HCT116 (cell line): ENCODE results near the gene STEAP4. TPM values are rescaled to one million over a fixed set of nuclear protein-coding genes. Genes with fewer than 3 reads are reported as not detected.

Experiments used
- ATAC-seq: fragments of 200-7000 bp; cut with Tn5 transposase; 2 replicates; pipeline ENCODE4 v1.9.1; 2020; ENCODE audit warnings: mild to moderate bottlenecking, moderate library complexity
- BruUV-seq: library from RNA; stranded (reverse); fragments of 400-500 nt; replicated peaks from 2 replicates; lab custom pipeline; 2021; lab: Mats Ljungman, UMichigan
- CTCF ChIA-PET: fragments of 300-600 bp; sonication (Branson Sonifier 250); formaldehyde crosslinking; loops from one replicate; lab custom pipeline; 2021; ENCODE audit warnings: antibody characterized with exemption; lab: Charles Lee
- POLR2A ChIA-PET: fragments of 300-600, 350-600 bp; sonication (Branson Sonifier 250); formaldehyde crosslinking; loops from one replicate; lab custom pipeline; 2021; ENCODE audit warnings: antibody characterized with exemption; lab: Charles Lee
- RAD21 ChIA-PET, 2 experiments: fragments of 300-600 bp; sonication (Branson Sonifier 250); formaldehyde crosslinking; loops; one replicate each; lab custom pipeline; 2023; ENCODE audit warnings: low total read pairs in 2 of 2; ENCODE audit not compliant: uncharacterized antibody in 2 of 2, unreplicated experiment in 2 of 2, low non-redundant PET in 1 of 2; lab: Charles Lee
- DNase-seq: peaks from one replicate; pipeline ENCODE4 v3.0.0-alpha.2; 2010; ENCODE audit warnings: low read depth, low spot score
- H2AFZ ChIP-seq: fragments of 200-600 bp; shearing (Covaris generic), sonication (generic); 2 replicates; pipeline ENCODE4 v1.6.1; 2017; ENCODE audit warnings: low read depth, mixed run types, mixed read lengths, antibody characterized with exemption, low read length; ENCODE audit not compliant: poor library complexity, severe bottlenecking
- H3K27ac ChIP-seq: 2 replicates; pipeline ENCODE4 v1.5.1; 2012; ENCODE audit warnings: low read depth, low read length
- H3K27me3 ChIP-seq: fragments of 200-600 bp; sonication (generic); 2 replicates; pipeline ENCODE4 v1.6.1; 2016; ENCODE audit warnings: mixed run types, low read length, mixed read lengths; ENCODE audit not compliant: insufficient read depth
- H3K36me3 ChIP-seq, 2 experiments: fragments of 200-500 bp in 1 of 2; fragments of 200-600 bp in 1 of 2; sonication (Bioruptor generic) in 1 of 2; sonication (generic) in 1 of 2; 2 replicates each; pipeline versions ENCODE4 v1.5.1 to v1.6.1; 2014 to 2016; ENCODE audit warnings: low read length in 2 of 2, inconsistent platforms in 1 of 2, mixed read lengths in 1 of 2, mixed run types in 1 of 2; ENCODE audit not compliant: insufficient read depth in 2 of 2, control insufficient read depth in 1 of 2
- H3K4me1 ChIP-seq, 2 experiments: fragments of 200-600 bp in 1 of 2; sonication (generic) in 1 of 2; 2 replicates each; pipeline versions ENCODE4 v1.5.1 to v1.6.1; 2012 to 2017; ENCODE audit warnings: low read length in 2 of 2, inconsistent platforms in 1 of 2, mild to moderate bottlenecking in 1 of 2, mixed read lengths in 1 of 2, mixed run types in 1 of 2, moderate library complexity in 1 of 2; ENCODE audit not compliant: insufficient read depth in 2 of 2, control insufficient read depth in 1 of 2
- H3K4me2 ChIP-seq: fragments of 200-600 bp; sonication (generic); 2 replicates; pipeline ENCODE4 v1.6.1; 2017; ENCODE audit warnings: mixed run types, low read length, mixed read lengths
- H3K4me3 ChIP-seq, 2 experiments: fragments of 200-600 bp in 1 of 2; sonication (generic) in 1 of 2; replicated peaks in 1 of 2; 2 replicates each; pipeline ENCODE4 v1.5.1; 2011 to 2016; ENCODE audit warnings: low read length in 2 of 2, control low read depth in 1 of 2, low read depth in 1 of 2, mild to moderate bottlenecking in 1 of 2, mixed read lengths in 1 of 2, mixed run types in 1 of 2
- H3K79me2 ChIP-seq: fragments of 200-600 bp; sonication (generic); 2 replicates; pipeline ENCODE4 v1.6.1; 2017; ENCODE audit warnings: mild to moderate bottlenecking, mixed run types, low read length, moderate library complexity, mixed read lengths; ENCODE audit not compliant: insufficient read depth
- H3K9ac ChIP-seq: fragments of 200-600 bp; sonication (generic); 2 replicates; pipeline ENCODE4 v1.6.1; 2016; ENCODE audit warnings: low read length, mixed read lengths
- H3K9me2 ChIP-seq: fragments of 200-600 bp; sonication (generic), shearing (Covaris generic); 2 replicates; pipeline ENCODE4 v1.6.1; 2017; ENCODE audit warnings: mixed run types, mild to moderate bottlenecking, moderate library complexity; ENCODE audit not compliant: insufficient read depth
- H3K9me3 ChIP-seq, 2 experiments: fragments of 200-500 bp in 1 of 2; fragments of 200-600 bp in 1 of 2; sonication (Bioruptor generic) in 1 of 2; sonication (generic) in 1 of 2; 2 replicates each; pipeline ENCODE4 v1.6.1; 2014 to 2017; ENCODE audit warnings: low read length in 2 of 2, mixed read lengths in 2 of 2, inconsistent platforms in 1 of 2, low read depth in 1 of 2, mild to moderate bottlenecking in 1 of 2, mixed run types in 1 of 2, moderate library complexity in 1 of 2; ENCODE audit not compliant: control insufficient read depth in 1 of 2, insufficient read depth in 1 of 2
- H4K20me1 ChIP-seq: fragments of 200-600 bp; sonication (generic), shearing (Covaris generic); 2 replicates; pipeline ENCODE4 v1.6.1; 2017; ENCODE audit warnings: mixed run types, mild to moderate bottlenecking, moderate library complexity; ENCODE audit not compliant: insufficient read depth
- ATF3 ChIP-seq: IDR thresholded peaks from 2 replicates; pipeline ENCODE4 v1.6.1; 2012
- CBX3 ChIP-seq: IDR thresholded peaks from 2 replicates; pipeline ENCODE4 v1.6.1; 2012; ENCODE audit warnings: low read depth
- CEBPB ChIP-seq: IDR thresholded peaks from 2 replicates; pipeline ENCODE4 v1.6.1; 2012; ENCODE audit warnings: low read depth
- EGR1 ChIP-seq: IDR thresholded peaks from 2 replicates; pipeline ENCODE4 v1.6.1; 2012; ENCODE audit warnings: low read depth
- ELF1 ChIP-seq: IDR thresholded peaks from 2 replicates; pipeline ENCODE4 v1.6.1; 2012; ENCODE audit warnings: low read depth, borderline replicate concordance
- EZH2 ChIP-seq: fragments of 200-600 bp; sonication (generic); IDR thresholded peaks from 2 replicates; pipeline ENCODE4 v1.6.1; 2017; ENCODE audit warnings: antibody characterized with exemption, mixed run types
- JUND ChIP-seq: IDR thresholded peaks from 2 replicates; pipeline ENCODE4 v1.6.1; 2012
- POLR2A ChIP-seq: IDR thresholded peaks from 2 replicates; pipeline ENCODE4 v1.7.0; 2011; ENCODE audit warnings: borderline replicate concordance; ENCODE audit not compliant: insufficient read depth, insufficient read length; ENCODE audit errors: extremely low read depth
- RAD21 ChIP-seq: IDR thresholded peaks from 2 replicates; pipeline ENCODE4 v1.6.1; 2012; ENCODE audit warnings: low read depth, mild to moderate bottlenecking
- REST ChIP-seq: IDR thresholded peaks from 2 replicates; pipeline ENCODE4 v1.6.1; 2012; ENCODE audit warnings: low read depth
- SP1 ChIP-seq: IDR thresholded peaks from 2 replicates; pipeline ENCODE4 v1.6.1; 2012; ENCODE audit warnings: low read depth
- TCF7L2 ChIP-seq: IDR thresholded peaks from 2 replicates; pipeline ENCODE4 v1.7.0; 2011; ENCODE audit warnings: borderline replicate concordance, inconsistent platforms; ENCODE audit not compliant: insufficient read depth, insufficient read length; ENCODE audit errors: extremely low read depth
- ZFX ChIP-seq: fragments of 450-650 bp; IDR thresholded peaks from 2 replicates; pipeline ENCODE4 v1.6.1; 2017
- ZNF274 ChIP-seq: fragments of 200-500 bp; sonication (Bioruptor generic); IDR thresholded peaks from 2 replicates; pipeline ENCODE4 v1.6.1; 2014; ENCODE audit warnings: mild to moderate bottlenecking, low read depth, low read length, inconsistent platforms
- intact Hi-C: fragments of 100-400 bp; cut with micrococcal nuclease; formaldehyde crosslinking; loops from 2 replicates; pipeline ENCODE4 v1.10.0; 2022
- total RNA-seq: library from RNA; stranded (reverse); gene quantifications from one replicate; pipeline ENCODE4 v1.2.1, GENCODE V29; 2021; ENCODE audit not compliant: unreplicated experiment
- TF ChIP-seq, protein P1 (sequence below), 3 experiments: fragments of 200-600 bp in 1 of 3; sonication (generic) in 1 of 3; IDR thresholded peaks in 2 of 3; conservative IDR thresholded peaks in 1 of 3; 2 replicates each; pipeline ENCODE4 v1.5.1; 2012 to 2017; ENCODE audit warnings: low read depth in 2 of 3, low read length in 2 of 3, antibody characterized with exemption in 1 of 3, borderline replicate concordance in 1 of 3, control low read depth in 1 of 3, mild to moderate bottlenecking in 1 of 3, mixed read lengths in 1 of 3, mixed run types in 1 of 3, moderate library complexity in 1 of 3; ENCODE audit not compliant: insufficient read depth in 1 of 3

Gene STEAP4
- total RNA-seq, 1 experiment from 2014 or later: 0.15 TPM

DNA sequence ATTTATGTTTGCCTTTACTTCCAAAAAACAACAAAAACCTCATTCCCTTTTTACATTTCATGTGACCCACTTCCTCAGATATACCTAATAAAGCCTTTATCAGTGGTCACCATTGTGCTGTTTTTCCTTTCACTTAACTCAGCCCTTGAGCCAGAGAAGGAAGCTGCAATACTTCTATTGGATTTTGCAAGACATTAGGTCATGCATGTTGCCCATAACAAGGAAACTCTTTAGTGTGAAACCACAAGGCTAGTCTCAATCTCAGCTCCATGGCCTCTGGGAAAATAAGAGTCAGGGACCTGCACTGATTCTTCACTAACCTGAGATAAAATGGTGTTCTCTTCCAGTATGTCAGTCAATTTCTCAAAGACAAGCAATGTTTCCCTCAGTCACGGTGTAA is 27.8 kb downstream of the STEAP4 start:
- no peak for ATAC-seq
- H3K4me1 ChIP-seq: no peaks in the 10 kb centered on the region
- H3K36me3 ChIP-seq: no peaks in the 10 kb centered on the region
- BruUV-seq: no TSS peak
- 0 out of 2 replicates have a peak, but pooled peaks have one; percentile 20 for TF ChIP-seq CEBPB
- no peak for TF ChIP-seq TCF7L2
- H4K20me1 ChIP-seq: no peaks in the 10 kb centered on the region
- H3K9me3 ChIP-seq: no peaks in the 10 kb centered on the region
- no peak overlapping the region for H2AFZ ChIP-seq
- no peak overlapping the region for H3K4me3 ChIP-seq
- CTCF ChIA-PET: no interaction called here
- no peaks in the 10 kb centered on the region for H3K79me2 ChIP-seq
- POLR2A ChIA-PET: no interaction called here
- RAD21 ChIA-PET: no interaction called here
- no peak for DNase-seq
- no peaks in the 10 kb centered on the region for H3K27me3 ChIP-seq
- no peak overlapping the region for H3K9ac ChIP-seq
- intact Hi-C loops: no loop called here
- no peak overlapping the region for H3K27ac ChIP-seq
- H3K9me2 ChIP-seq: no peaks in the 10 kb centered on the region
- H3K4me2 ChIP-seq: no peak overlapping the region

GRCh38 chr7:88276605-88277153 is 30.0 kb downstream of the STEAP4 start:
- Histone ChIP-seq H3K36me3 (no peaks in the 10 kb centered on the region), H2AFZ (no peak overlapping the region), H3K9me2 (no peaks in the 10 kb centered on the region), H3K79me2 (no peaks in the 10 kb centered on the region), H3K4me3 (no peak overlapping the region), H3K4me1 (no peaks in the 10 kb centered on the region), H3K27me3 (no peaks in the 10 kb centered on the region), H3K4me2 (no peak overlapping the region), H3K27ac (no peak overlapping the region), H3K9me3 (no peaks in the 10 kb centered on the region; a peak in 1 of 4 replicates), H4K20me1 (no peaks in the 10 kb centered on the region), H3K9ac (no peak overlapping the region)
- CTCF ChIA-PET: no interaction called here
- DNase-seq (no peak), ATAC-seq (no peak)
- RAD21 ChIA-PET: no interaction called here
- TF ChIP-seq JUND (no peak), CEBPB (no peak), TCF7L2 (no peak), ATF3 (no peak), EGR1 (no peak), POLR2A (no peak), REST (no peak), SP1 (no peak), EZH2 (no peak), RAD21 (no peak), ELF1 (no peak), CBX3 (no peak), ZFX (no peak), ZNF274 (no peak)
- TF ChIP-seq, protein P1, sequence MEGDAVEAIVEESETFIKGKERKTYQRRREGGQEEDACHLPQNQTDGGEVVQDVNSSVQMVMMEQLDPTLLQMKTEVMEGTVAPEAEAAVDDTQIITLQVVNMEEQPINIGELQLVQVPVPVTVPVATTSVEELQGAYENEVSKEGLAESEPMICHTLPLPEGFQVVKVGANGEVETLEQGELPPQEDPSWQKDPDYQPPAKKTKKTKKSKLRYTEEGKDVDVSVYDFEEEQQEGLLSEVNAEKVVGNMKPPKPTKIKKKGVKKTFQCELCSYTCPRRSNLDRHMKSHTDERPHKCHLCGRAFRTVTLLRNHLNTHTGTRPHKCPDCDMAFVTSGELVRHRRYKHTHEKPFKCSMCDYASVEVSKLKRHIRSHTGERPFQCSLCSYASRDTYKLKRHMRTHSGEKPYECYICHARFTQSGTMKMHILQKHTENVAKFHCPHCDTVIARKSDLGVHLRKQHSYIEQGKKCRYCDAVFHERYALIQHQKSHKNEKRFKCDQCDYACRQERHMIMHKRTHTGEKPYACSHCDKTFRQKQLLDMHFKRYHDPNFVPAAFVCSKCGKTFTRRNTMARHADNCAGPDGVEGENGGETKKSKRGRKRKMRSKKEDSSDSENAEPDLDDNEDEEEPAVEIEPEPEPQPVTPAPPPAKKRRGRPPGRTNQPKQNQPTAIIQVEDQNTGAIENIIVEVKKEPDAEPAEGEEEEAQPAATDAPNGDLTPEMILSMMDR (IDR thresholded peaks at IDR 0.05 in 2 of 3, conservative IDR thresholded peaks at IDR 0.05 in 1 of 3; ENCODE audit: borderline replicate concordance in 1 of 3, insufficient read depth in 1 of 3, low read depth in 2 of 3, low read length in 2 of 3): no peak
- no TSS peak for BruUV-seq
- intact Hi-C loops: no loop called here
- POLR2A ChIA-PET: no interaction called here
